Suprapubic skin (tissue), 4 donors: ENCODE measurements around the gene GGCX.

Experiments
- CTCF ChIP-seq, 2 donors: fragments of 200-600 bp in 1 of 2; fragments of 450-650 bp in 1 of 2; sonication (generic) in 1 of 2; IDR thresholded peaks; one replicate each; pipeline ENCODE4 v1.5.1; 2016 to 2019; ENCODE audit warnings: antibody characterized with exemption in 2 of 2, mild to moderate bottlenecking in 1 of 2, moderate library complexity in 1 of 2
- POLR2A ChIP-seq, 2 donors: fragments of 450-650 bp; IDR thresholded peaks; one replicate each; pipeline ENCODE4 v1.6.1; 2017; ENCODE audit warnings: antibody characterized with exemption in 2 of 2, mild to moderate bottlenecking in 2 of 2, moderate library complexity in 2 of 2
- POLR2AphosphoS5 ChIP-seq, 3 donors: sonication (generic); formaldehyde crosslinking; IDR thresholded peaks; one replicate each; pipeline ENCODE4 v1.6.1; 2017; ENCODE audit warnings: antibody characterized with exemption in 3 of 3

- TF ChIP-seq CTCF (IDR thresholded peaks at IDR 0.05) (no peak), POLR2AphosphoS5 (IDR thresholded peaks at IDR 0.05) (no peak), POLR2A (IDR thresholded peaks at IDR 0.05) (no peak)
Observed at GRCh38 chr2:85531589-85531988, 29.7 kb downstream of the GGCX start.
